K562 (cell line): ENCODE measurements around the gene SLC6A1. TPM values are rescaled to one million over a fixed set of nuclear protein-coding genes. Genes with fewer than 3 reads are reported as not detected.

Source experiments
- CREM ChIP-seq: IDR thresholded peaks from 2 replicates; pipeline ENCODE4 v1.6.1; 2014; ENCODE audit warnings: antibody characterized with exemption, low read depth
- CSDE1 ChIP-seq, 2 experiments: fragments of 450-650 bp; IDR thresholded peaks; 2 replicates each; pipeline ENCODE4 v1.6.1; 2016; ENCODE audit warnings: mild to moderate bottlenecking in 1 of 2
- EHMT2 ChIP-seq: fragments of 450-650 bp; IDR thresholded peaks from 2 replicates; pipeline ENCODE4 v1.6.1; 2018; ENCODE audit warnings: antibody characterized with exemption
- ELF1 ChIP-seq: fragments of 200-800 bp; sonication (Bioruptor generic); IDR thresholded peaks from 2 replicates; pipeline ENCODE4 v1.6.1; 2016; ENCODE audit warnings: missing genetic modification characterization, missing compliant biosample characterization
- FOXP1 ChIP-seq: sonication (generic); formaldehyde crosslinking; IDR thresholded peaks from 2 replicates; pipeline ENCODE4 v1.8.0; 2022; ENCODE audit warnings: mild to moderate bottlenecking, missing genetic modification reagents
- HDAC2 ChIP-seq: fragments of 450-650 bp; IDR thresholded peaks from 2 replicates; pipeline ENCODE4 v1.6.1; 2016; ENCODE audit warnings: mild to moderate bottlenecking
- MIER1 ChIP-seq: fragments of 450-650 bp; IDR thresholded peaks from 2 replicates; pipeline ENCODE4 v1.6.1; 2016; ENCODE audit warnings: antibody characterized with exemption, mild to moderate bottlenecking, low read depth
- PURB ChIP-seq: sonication (generic); formaldehyde crosslinking; IDR thresholded peaks from 2 replicates; pipeline ENCODE4 v1.9.0; 2021; ENCODE audit warnings: low read depth, mild to moderate bottlenecking, missing genetic modification reagents
- TEAD1 ChIP-seq, 2 experiments: fragments of 450-650 bp in 1 of 2; sonication (generic) in 1 of 2; formaldehyde crosslinking; IDR thresholded peaks; 2 replicates each; pipeline versions ENCODE4 v1.4.0 to v1.8.0; 2020 to 2022; ENCODE audit warnings: mild to moderate bottlenecking in 2 of 2, missing genetic modification reagents in 1 of 2
- ZNF436 ChIP-seq: fragments of 250-450, 450-650 bp; sonication (Bioruptor Pico); formaldehyde crosslinking; IDR thresholded peaks from 2 replicates; pipeline ENCODE4 v1.7.0; 2020; ENCODE audit warnings: mild to moderate bottlenecking
- ZNF644 ChIP-seq: fragments of 200-800 bp; sonication (Bioruptor generic); IDR thresholded peaks from 2 replicates; pipeline ENCODE4 v1.6.1; 2016; ENCODE audit warnings: low read depth, missing genetic modification characterization, missing compliant biosample characterization
- ZNF766 ChIP-seq: fragments of 200-800 bp; sonication (Bioruptor generic); conservative IDR thresholded peaks from 2 replicates; pipeline ENCODE4 v1.6.1; 2016; ENCODE audit warnings: missing genetic modification characterization, missing compliant biosample characterization
- polyA plus RNA-seq, 8 experiments: library from polyadenylated mRNA; depleted of rRNA in 4 of 8; stranded (reverse) in 5 of 8; unstranded in 3 of 8; fragments of >200 nt; fragmentation: Nextera tagmentation in 2 of 8; fragmentation: Illumina TruSeq in 1 of 8; extraction: Ambion mirVana in 2 of 8; extraction: Trizol in 1 of 8; gene quantifications; 2 replicates each; pipeline versions ENCODE4 v1.2.1 to v1.2.3, GENCODE V29; 2011 to 2014; ENCODE audit warnings: inconsistent platforms in 1 of 8, missing spikeins in 1 of 8
- total RNA-seq, 7 experiments: library from RNA; depleted of rRNA in 6 of 7; stranded (reverse); fragments of >200 nt in 6 of 7; fragmentation: Illumina TruSeq in 2 of 7; extraction: Trizol in 2 of 7; gene quantifications; 2 replicates each; pipeline versions ENCODE4 v1.2.1 to v1.2.3, GENCODE V29; 2011 to 2021; ENCODE audit warnings: low replicate concordance in 1 of 7
- TF ChIP-seq, protein P1 (sequence below), 2 experiments: fragments of 450-650 bp; IDR thresholded peaks; 2 replicates each; pipeline ENCODE4 v1.6.1; 2018; ENCODE audit warnings: mild to moderate bottlenecking in 2 of 2, low read depth in 1 of 2; ENCODE audit not compliant: partially characterized antibody in 2 of 2
- TF ChIP-seq, protein P2 (sequence below): sonication (generic); formaldehyde crosslinking; IDR thresholded peaks from 2 replicates; pipeline ENCODE4 v1.8.0; 2022; ENCODE audit warnings: mild to moderate bottlenecking, low read depth, missing genetic modification reagents
- TF ChIP-seq, protein P3 (sequence below), 2 experiments: fragments of 450-650 bp; conservative IDR thresholded peaks; 2 replicates each; pipeline ENCODE4 v1.6.1; 2017; ENCODE audit warnings: mild to moderate bottlenecking in 2 of 2, moderate library complexity in 2 of 2
- TF ChIP-seq, protein P4 (sequence below): fragments of 450-650 bp; IDR thresholded peaks from 2 replicates; pipeline ENCODE4 v1.6.1; 2017; ENCODE audit warnings: antibody characterized with exemption
- TF ChIP-seq, protein P5 (sequence below): sonication (generic); formaldehyde crosslinking; IDR thresholded peaks from 2 replicates; pipeline ENCODE4 v1.8.0; 2022; ENCODE audit warnings: mild to moderate bottlenecking, missing genetic modification reagents

The SLC6A1 gene
- total and polyA plus RNA-seq, 9 of the 15 experiments (the other 6 are each of a cell fraction or from before 2014, with no cell fraction given), result not detected

DNA sequence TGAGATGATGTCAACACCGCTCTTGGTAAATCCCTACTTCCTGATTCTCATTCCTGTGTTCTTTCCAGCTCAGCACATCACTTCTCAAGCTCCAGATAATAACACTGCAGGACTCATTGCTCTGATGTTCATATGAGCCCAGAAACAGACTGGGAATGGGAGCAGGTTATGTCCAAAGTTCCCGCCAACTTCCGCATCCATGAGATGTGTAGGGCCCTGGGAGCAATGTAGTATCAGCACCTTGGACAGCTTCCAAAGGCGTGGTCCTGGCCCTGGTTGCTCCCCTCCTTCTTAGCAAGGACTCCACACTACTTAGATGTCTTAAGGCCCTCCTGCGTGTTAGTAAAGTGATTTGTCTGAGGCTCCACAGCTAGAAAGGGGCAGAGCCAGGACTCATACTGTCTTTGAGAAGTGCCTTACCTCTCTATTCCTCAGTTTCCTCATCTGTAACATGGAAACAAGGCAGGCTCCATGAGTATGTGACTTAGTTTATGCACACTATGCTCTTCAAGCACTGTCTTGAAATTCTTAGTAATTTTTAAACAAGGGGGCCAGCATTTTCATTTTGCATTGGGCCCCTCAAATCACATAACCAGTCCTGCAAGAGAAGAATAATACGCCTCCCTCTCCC is 27.9 kb upstream of the SLC6A1 start (continued):
- TF ChIP-seq, protein P1, sequence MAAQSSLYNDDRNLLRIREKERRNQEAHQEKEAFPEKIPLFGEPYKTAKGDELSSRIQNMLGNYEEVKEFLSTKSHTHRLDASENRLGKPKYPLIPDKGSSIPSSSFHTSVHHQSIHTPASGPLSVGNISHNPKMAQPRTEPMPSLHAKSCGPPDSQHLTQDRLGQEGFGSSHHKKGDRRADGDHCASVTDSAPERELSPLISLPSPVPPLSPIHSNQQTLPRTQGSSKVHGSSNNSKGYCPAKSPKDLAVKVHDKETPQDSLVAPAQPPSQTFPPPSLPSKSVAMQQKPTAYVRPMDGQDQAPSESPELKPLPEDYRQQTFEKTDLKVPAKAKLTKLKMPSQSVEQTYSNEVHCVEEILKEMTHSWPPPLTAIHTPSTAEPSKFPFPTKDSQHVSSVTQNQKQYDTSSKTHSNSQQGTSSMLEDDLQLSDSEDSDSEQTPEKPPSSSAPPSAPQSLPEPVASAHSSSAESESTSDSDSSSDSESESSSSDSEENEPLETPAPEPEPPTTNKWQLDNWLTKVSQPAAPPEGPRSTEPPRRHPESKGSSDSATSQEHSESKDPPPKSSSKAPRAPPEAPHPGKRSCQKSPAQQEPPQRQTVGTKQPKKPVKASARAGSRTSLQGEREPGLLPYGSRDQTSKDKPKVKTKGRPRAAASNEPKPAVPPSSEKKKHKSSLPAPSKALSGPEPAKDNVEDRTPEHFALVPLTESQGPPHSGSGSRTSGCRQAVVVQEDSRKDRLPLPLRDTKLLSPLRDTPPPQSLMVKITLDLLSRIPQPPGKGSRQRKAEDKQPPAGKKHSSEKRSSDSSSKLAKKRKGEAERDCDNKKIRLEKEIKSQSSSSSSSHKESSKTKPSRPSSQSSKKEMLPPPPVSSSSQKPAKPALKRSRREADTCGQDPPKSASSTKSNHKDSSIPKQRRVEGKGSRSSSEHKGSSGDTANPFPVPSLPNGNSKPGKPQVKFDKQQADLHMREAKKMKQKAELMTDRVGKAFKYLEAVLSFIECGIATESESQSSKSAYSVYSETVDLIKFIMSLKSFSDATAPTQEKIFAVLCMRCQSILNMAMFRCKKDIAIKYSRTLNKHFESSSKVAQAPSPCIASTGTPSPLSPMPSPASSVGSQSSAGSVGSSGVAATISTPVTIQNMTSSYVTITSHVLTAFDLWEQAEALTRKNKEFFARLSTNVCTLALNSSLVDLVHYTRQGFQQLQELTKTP (IDR thresholded peaks at IDR 0.05; ENCODE audit: low read depth in 1 of 2, partially characterized antibody in 2 of 2), result peak in 1 of 2 experiments; percentile 79
- TF ChIP-seq MIER1, result peak; percentile 95
- peak; percentile 44; the same call in 1 of the 2 replicates for TF ChIP-seq HDAC2
- peak; percentile 64; the same call in 1 of the 2 replicates for TF ChIP-seq ZNF644 (tag)
- 0 out of 2 replicates have a peak, but pooled peaks have one; percentile 33 for TF ChIP-seq CREM
- no peak for TF ChIP-seq ZNF436 (CRISPR knock-in tag)
- TF ChIP-seq, protein P2, sequence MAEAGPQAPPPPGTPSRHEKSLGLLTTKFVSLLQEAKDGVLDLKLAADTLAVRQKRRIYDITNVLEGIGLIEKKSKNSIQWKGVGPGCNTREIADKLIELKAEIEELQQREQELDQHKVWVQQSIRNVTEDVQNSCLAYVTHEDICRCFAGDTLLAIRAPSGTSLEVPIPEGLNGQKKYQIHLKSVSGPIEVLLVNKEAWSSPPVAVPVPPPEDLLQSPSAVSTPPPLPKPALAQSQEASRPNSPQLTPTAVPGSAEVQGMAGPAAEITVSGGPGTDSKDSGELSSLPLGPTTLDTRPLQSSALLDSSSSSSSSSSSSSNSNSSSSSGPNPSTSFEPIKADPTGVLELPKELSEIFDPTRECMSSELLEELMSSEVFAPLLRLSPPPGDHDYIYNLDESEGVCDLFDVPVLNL, result no peak
- TF ChIP-seq FOXP1 (CRISPR knock-in tag), result 0 out of 2 replicates have a peak, but pooled peaks have one; percentile 33
- no peak for TF ChIP-seq CSDE1 (IDR thresholded peaks at IDR 0.05)
- peak; percentile 64 for TF ChIP-seq ELF1 (tag)
- TF ChIP-seq, protein P3, sequence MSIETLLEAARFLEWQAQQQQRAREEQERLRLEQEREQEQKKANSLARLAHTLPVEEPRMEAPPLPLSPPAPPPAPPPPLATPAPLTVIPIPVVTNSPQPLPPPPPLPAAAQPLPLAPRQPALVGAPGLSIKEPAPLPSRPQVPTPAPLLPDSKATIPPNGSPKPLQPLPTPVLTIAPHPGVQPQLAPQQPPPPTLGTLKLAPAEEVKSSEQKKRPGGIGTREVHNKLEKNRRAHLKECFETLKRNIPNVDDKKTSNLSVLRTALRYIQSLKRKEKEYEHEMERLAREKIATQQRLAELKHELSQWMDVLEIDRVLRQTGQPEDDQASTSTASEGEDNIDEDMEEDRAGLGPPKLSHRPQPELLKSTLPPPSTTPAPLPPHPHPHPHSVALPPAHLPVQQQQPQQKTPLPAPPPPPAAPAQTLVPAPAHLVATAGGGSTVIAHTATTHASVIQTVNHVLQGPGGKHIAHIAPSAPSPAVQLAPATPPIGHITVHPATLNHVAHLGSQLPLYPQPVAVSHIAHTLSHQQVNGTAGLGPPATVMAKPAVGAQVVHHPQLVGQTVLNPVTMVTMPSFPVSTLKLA (conservative IDR thresholded peaks at IDR 0.05), result 0 out of 4 replicates have a peak, but pooled peaks of 1 of the 2 experiments have one; percentile 23
- TF ChIP-seq TEAD1 (CRISPR knock-in tag; IDR thresholded peaks at IDR 0.05), result peak in 1 of 2 experiments; percentile 39; a peak in 1 of 4 replicates
- TF ChIP-seq ZNF766, result 0 out of 2 replicates have a peak, but pooled peaks have one; percentile 53
- TF ChIP-seq, protein P4, sequence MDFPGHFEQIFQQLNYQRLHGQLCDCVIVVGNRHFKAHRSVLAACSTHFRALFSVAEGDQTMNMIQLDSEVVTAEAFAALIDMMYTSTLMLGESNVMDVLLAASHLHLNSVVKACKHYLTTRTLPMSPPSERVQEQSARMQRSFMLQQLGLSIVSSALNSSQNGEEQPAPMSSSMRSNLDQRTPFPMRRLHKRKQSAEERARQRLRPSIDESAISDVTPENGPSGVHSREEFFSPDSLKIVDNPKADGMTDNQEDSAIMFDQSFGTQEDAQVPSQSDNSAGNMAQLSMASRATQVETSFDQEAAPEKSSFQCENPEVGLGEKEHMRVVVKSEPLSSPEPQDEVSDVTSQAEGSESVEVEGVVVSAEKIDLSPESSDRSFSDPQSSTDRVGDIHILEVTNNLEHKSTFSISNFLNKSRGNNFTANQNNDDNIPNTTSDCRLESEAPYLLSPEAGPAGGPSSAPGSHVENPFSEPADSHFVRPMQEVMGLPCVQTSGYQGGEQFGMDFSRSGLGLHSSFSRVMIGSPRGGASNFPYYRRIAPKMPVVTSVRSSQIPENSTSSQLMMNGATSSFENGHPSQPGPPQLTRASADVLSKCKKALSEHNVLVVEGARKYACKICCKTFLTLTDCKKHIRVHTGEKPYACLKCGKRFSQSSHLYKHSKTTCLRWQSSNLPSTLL, result no peak
- TF ChIP-seq PURB (CRISPR knock-in tag), result no peak
- TF ChIP-seq EHMT2, result peak; percentile 98
- TF ChIP-seq, protein P5, sequence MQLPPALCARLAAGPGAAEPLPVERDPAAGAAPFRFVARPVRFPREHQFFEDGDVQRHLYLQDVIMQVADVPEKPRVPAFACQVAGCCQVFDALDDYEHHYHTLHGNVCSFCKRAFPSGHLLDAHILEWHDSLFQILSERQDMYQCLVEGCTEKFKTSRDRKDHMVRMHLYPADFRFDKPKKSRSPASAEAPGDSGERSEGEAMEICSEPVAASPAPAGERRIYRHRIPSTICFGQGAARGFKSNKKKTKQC (CRISPR knock-in tag), result peak; percentile 71; the same call in 1 of the 2 replicates
